HG03354 (cell line): Measurements from ENCODE around the gene SAPCD2.

ENCODE experiments used
- ATAC-seq: cut with Tn5 transposase; IDR thresholded peaks from one replicate; pipeline ENCODE4 v1.9.1; 2021; ENCODE audit warnings: mild to moderate bottlenecking; ENCODE audit not compliant: unreplicated experiment, poor library complexity, severe bottlenecking

Gene SAPCD2

GRCh38 chr9:137021979-137022661, 48.2 kb downstream of the SAPCD2 start:
- ATAC-seq = no peak

DNA sequence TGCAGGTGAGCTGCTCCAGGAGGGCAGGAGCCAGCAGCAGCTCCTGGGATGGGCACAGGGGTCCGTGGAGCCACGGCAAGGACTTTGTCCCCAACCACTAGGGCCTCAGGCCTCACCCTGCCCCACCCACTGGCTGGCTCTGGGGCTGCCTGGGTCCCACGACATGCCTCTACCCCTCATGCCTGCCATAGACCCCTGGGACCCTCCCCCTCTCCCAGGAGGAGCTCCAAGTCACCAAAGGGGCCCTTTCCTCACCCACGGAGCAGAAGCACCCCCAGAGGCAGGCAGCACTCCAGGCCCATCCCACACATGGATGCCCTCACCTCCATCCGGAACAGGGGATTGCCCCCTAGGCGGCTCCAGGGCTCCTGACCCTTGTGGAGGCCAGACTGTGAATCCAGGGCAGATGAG, 48.8 kb downstream of the SAPCD2 start:
- ATAC-seq = no peak

DNA sequence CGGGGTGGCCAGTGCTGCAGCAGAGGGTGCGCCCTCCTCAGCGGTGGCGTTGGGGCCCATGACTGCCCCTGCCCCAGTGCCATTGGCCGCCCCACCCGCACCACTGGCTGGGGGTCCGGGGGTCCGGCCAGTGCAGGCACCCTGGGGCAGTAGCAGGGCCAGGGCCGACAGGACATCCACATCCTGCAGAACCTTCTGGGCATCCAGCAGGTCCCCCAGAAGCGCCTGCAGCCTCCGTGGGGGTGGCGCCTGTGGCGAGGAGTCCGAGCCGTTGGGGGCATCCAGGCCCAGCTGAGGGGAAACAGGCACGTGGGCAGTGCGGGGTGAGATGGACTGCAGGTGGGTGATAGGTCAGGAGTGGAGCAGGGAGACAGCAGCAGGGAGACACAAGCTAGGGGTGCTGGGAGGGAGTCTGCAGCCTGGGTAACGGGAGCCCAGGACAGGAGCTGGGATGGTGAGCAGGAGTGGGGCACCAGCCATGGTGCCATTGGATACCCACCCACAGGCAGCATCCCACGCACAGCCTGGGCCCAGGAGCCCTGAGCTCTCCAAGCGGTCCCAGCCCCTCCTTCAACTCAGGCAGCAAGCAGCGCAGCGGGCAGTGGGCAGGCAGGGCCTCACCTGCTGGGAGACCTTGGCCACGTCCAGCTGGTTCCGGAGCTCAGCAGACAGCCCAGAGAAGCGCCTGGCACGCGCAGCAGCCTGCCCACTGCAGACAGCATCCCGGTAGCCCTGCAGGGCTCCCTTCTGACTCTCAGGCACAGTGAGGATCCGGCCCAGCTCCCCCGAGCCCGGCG, 49.4 kb downstream of the SAPCD2 start:
- no peak for ATAC-seq

DNA sequence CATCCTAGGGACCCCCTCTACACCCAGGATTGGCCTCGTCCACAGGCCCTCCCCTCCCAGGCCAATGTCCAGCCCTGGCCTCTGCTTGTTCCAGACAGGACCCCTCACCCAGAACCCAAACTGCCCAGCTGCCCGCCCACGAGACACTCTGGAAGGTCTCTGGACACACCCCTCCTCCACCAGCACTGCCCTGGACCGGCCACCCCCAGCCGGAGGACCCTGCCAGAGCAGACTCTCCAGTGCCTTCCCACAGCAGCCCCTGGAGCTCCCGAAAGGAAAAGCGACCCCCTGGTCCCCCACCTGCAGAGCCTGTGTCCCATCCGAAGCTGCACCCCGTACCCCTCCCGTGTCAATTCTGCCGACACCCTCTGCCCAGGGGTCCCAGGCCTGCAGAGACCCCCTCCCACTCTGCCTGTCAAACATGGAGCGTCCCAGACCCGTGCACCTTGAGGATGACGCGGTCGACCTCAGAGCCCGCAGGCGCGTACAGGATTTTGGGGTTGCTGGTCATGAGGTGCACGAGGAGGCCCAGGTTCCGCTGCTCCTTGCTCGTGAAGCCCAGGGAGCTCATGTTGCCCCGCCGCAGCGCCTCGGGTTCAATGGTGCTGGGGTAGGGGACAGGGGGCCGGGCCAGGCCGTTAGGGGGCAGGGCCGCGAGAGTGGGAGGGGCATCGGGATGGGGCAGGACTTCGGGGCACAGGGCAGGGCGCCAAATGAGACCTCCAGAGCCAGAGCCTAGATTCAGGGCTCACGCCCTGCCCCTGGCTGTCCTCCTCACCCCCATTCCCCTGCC, 50.3 kb downstream of the SAPCD2 start:
- ATAC-seq = no peak

- no peak for ATAC-seq
Observed at GRCh38 chr9:137018761-137019559, 51.4 kb downstream of the SAPCD2 start.

- no peak for ATAC-seq
Observed at GRCh38 chr9:137017791-137018497, 52.4 kb downstream of the SAPCD2 start.

DNA sequence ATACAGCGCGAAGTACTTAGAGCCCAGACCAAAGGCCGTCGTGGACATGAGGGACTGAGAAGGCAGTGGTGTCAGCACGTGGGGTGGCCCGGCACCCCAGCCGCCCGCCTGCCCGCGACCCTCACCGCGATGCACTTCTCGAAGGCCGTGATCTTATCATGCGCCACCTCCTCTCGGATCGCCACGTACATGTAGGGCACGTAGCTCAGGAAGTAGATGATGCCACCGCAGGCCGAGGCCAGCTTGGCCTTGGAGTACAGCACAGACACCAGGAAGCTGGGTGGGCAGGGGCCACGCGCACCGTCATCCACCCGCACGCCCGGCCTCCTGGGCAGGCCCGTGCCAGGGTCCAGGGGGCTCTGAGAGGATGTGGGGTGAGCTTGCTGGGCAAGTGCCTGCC, 53.3 kb downstream of the SAPCD2 start:
- ATAC-seq = no peak

DNA sequence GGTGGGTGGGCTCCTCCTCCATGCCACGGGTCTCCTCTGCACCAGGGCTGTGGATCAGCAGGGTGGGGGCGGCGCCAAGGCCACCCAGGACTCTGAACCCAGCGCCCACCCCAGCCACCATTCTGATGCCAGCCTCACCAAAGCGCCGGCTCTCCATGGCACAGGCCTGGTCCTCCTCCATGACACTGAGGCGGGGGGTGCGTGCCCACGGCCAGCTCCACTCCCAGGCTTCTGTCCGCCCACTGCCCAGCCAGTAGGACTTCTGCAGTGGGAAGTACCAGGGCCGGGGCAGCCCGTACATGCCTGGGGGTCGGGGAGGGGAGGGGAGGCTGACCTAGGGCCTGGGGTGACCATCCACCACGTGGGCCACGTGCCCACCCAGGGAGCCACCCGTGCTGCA, 53.9 kb downstream of the SAPCD2 start:
- ATAC-seq = no peak

DNA sequence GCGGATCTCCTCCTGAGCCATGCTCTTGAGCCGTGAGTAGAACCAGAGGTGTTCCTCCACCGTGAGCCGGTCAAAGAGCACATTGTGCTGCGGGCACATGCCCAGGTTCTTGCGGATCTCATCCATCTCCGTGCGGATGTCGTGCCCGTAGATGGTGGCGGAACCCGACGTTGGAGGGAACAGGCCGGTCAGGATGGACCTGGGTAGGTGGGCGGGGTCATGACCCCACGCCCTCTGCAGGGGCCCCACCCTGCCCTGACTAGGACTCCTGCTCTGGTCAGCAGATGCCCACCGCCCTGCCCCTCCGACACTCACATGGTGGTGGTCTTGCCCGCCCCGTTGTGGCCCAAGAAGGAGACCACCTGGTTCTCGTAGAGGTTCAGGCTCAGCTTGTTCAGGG, 54.4 kb downstream of the SAPCD2 start:
- no peak for ATAC-seq

DNA sequence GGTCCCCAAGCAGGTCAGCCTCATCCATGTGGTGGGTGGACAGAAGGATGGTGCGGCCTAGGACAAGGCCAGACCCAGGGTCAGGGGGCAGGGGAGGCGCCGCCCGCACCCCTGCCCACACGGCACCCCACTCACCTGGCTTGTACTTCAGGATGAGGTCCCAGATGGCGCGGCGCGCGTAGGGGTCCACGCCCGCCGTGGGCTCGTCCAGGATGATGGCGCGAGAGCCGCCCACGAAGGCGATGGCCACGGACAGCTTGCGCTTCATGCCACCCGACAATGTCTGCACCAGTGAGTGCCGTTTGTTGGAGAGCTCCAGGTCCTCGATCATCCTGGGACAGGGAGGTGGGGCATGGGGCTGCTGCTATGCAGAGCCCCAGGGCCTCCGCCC, 54.8 kb downstream of the SAPCD2 start:
- ATAC-seq = no peak

GRCh38 chr9:137014776-137015539, 55.4 kb downstream of the SAPCD2 start:
- ATAC-seq = no peak

DNA sequence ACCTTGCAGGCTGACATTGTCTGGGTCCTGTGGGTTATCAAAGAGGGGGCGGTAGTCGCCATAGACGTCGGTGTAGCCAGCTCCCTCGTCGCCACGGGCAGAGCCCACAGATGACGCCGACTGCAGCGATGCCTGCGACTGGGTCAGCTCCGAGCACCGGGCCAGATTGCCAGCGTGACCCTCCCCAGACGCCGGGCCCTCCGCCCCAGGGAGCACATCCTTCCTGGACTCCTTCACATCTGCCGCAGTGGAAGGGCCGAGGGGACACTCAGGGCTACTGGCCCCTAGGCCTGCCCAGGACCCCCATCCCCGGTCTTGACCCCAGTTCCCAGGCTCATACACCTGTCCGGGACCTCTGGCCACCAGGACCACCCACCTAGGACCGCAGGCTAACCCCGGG, 56.2 kb downstream of the SAPCD2 start:
- no peak for ATAC-seq

- ATAC-seq = no peak
Observed at GRCh38 chr9:137013571-137013940, 56.8 kb downstream of the SAPCD2 start.

DNA sequence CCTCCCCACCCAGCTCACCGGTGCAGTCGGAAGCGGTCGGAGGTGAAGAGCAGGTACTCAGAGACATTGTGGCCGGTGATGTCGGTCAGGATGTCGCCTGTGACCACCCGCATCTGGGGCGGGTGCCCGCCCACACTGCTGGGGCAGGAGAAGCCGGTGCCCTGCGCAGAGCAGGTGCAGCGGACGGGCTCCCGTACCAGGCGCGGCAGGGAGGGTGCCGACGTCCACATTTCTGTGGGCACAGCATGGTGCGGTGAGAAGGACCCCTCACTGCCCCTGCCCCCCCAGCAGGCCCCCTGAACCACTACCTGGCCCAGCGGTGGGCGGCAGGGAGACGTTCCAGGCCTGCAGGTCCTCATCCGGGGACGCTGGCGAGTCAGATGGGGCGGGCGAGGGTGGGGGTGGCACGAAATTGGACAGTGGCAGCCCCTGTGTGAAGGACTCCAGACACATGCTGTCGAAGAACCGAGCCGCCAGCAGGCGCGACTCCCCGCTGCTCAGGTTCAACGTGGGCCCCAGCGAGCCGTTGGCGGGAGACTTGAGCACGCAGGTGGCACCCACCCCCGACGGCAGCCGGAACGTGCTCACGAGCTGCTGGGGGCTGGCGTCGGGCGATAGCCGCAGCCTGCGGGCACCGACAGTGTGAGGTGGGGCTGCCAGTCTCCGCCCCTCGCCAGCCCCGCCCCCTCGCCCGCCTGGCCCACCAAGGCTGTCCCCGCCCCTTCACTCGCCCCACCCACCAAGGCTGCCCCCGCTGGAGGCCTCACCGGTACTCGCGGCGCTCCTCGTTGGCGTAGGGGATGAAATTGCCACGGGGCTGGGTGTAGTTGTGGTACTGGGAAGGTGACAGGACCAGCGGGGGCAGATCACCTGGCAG, 57.4 kb downstream of the SAPCD2 start:
- no peak for ATAC-seq
